B cell (primary cell): ENCODE results near the gene CLASP1. TPM values are rescaled to one million over a fixed set of nuclear protein-coding genes. Genes with fewer than 3 reads are reported as not detected.
"Not testable (repeated sequence)": the region's sequence is repeated elsewhere in the genome, so short reads cannot be mapped to it uniquely, and the experiment has no call there.

Source experiments
- ATAC-seq: fragments of 200-7000 bp; cut with Tn5 transposase; one replicate; pipeline ENCODE4 v1.10.0; 2021; ENCODE audit warnings: low read depth, mild to moderate bottlenecking, moderate number of reproducible peaks, moderate library complexity
- CTCF ChIA-PET: fragments of 350-600 bp; sonication (Branson Sonifier 250); formaldehyde crosslinking; loops from one replicate; lab custom pipeline; 2021; ENCODE audit warnings: antibody characterized with exemption, inconsistent platforms; lab: Charles Lee
- POLR2A ChIA-PET: fragments of 350-600 bp; sonication (Branson Sonifier 250); formaldehyde crosslinking; loops from one replicate; lab custom pipeline; 2021; ENCODE audit warnings: antibody characterized with exemption; lab: Charles Lee
- DNase-seq: peaks from one replicate; pipeline ENCODE4 v3.0.0; 2013
- H2AFZ ChIP-seq: 2 replicates; pipeline ENCODE4 v1.6.1; 2012; ENCODE audit warnings: mild to moderate bottlenecking, low read depth, low read length; ENCODE audit not compliant: insufficient read depth, poor library complexity, severe bottlenecking
- H3K27ac ChIP-seq, 2 donors: 1 replicate in 1 of 2; 2 replicates in 1 of 2; pipeline ENCODE4 v1.5.1; 2012 to 2013; ENCODE audit warnings: low read length in 2 of 2, mild to moderate bottlenecking in 2 of 2, moderate library complexity in 1 of 2
- H3K27me3 ChIP-seq, 4 experiments: fragments of 200-600 bp in 1 of 4; sonication (generic) in 1 of 4; replicated peaks in 1 of 4; 1 replicate in 2 of 4; 2 replicates in 2 of 4; pipeline versions ENCODE4 v1.6.1 to v1.7.0; 2013 to 2016; ENCODE audit warnings: low read length in 3 of 4, mild to moderate bottlenecking in 2 of 4, mixed read lengths in 1 of 4, moderate library complexity in 1 of 4; ENCODE audit not compliant: insufficient read depth in 4 of 4, control insufficient read depth in 3 of 4; ENCODE audit errors: control extremely low read depth in 1 of 4
- H3K36me3 ChIP-seq, 2 experiments: replicated peaks in 1 of 2; 1 replicate in 1 of 2; 2 replicates in 1 of 2; pipeline versions ENCODE4 v1.6.1 to v1.7.1; 2013; ENCODE audit warnings: low read length in 1 of 2; ENCODE audit not compliant: insufficient read depth in 2 of 2, control insufficient read depth in 1 of 2; ENCODE audit errors: control extremely low read depth in 1 of 2, extremely low read depth in 1 of 2
- H3K4me1 ChIP-seq, 2 donors: fragments of 200-600 bp in 1 of 2; sonication (generic) in 1 of 2; 1 replicate in 1 of 2; 2 replicates in 1 of 2; pipeline versions ENCODE4 v1.5.1 to v1.6.1; 2013 to 2017; ENCODE audit warnings: low read length in 2 of 2; ENCODE audit not compliant: control insufficient read depth in 2 of 2, insufficient read depth in 2 of 2
- H3K4me2 ChIP-seq: replicated peaks from 2 replicates; pipeline ENCODE3; 2012; ENCODE audit warnings: mild to moderate bottlenecking, low read depth, low read length; ENCODE audit not compliant: poor library complexity, severe bottlenecking
- H3K4me3 ChIP-seq, 5 experiments: fragments of 200-600 bp in 1 of 5; sonication (generic) in 1 of 5; 1 replicate in 3 of 5; 2 replicates in 2 of 5; pipeline versions ENCODE4 v1.5.1 to v1.7.0; 2011 to 2016; ENCODE audit warnings: low read length in 4 of 5, mild to moderate bottlenecking in 4 of 5, low read depth in 2 of 5, control low read depth in 1 of 5, moderate library complexity in 1 of 5; ENCODE audit not compliant: insufficient read depth in 1 of 5; ENCODE audit errors: control extremely low read depth in 1 of 5, extremely low read depth in 1 of 5
- H3K79me2 ChIP-seq: fragments of 200-600 bp; sonication (generic); one replicate; pipeline ENCODE4 v1.6.0; 2016; ENCODE audit warnings: low read length; ENCODE audit not compliant: control insufficient read depth, insufficient read depth
- H3K9ac ChIP-seq: fragments of 200-600 bp; sonication (generic); 2 replicates; pipeline ENCODE4 v1.6.1; 2017; ENCODE audit warnings: mild to moderate bottlenecking, low read length, moderate library complexity
- H3K9me3 ChIP-seq, 3 donors: one replicate each; pipeline versions ENCODE4 v1.6.1 to v1.7.1; 2013; ENCODE audit warnings: low read length in 2 of 3; ENCODE audit not compliant: control insufficient read depth in 2 of 3, insufficient read depth in 1 of 3; ENCODE audit errors: control extremely low read depth in 1 of 3
- H4K20me1 ChIP-seq: 2 replicates; pipeline ENCODE4 v1.6.0; 2012; ENCODE audit warnings: mild to moderate bottlenecking, low read length; ENCODE audit not compliant: insufficient read depth, control insufficient read depth, poor library complexity, severe bottlenecking
- H3K27ac Mint-ChIP-seq: one replicate; pipeline ENCODE4 v1.8.0; 2021; ENCODE audit warnings: mixed read lengths
- H3K27me3 Mint-ChIP-seq: one replicate; pipeline ENCODE4 v1.8.0; 2021; ENCODE audit warnings: mixed read lengths
- H3K4me1 Mint-ChIP-seq: one replicate; pipeline ENCODE4 v1.8.0; 2021; ENCODE audit warnings: mixed read lengths
- H3K4me3 Mint-ChIP-seq: one replicate; pipeline ENCODE4 v1.8.0; 2021; ENCODE audit warnings: mixed read lengths
- H3K9me3 Mint-ChIP-seq: one replicate; pipeline ENCODE4 v1.8.0; 2022; ENCODE audit warnings: mixed read lengths; ENCODE audit not compliant: insufficient read depth
- EZH2 ChIP-seq: IDR thresholded peaks from 2 replicates; pipeline ENCODE4 v1.6.1; 2012; ENCODE audit warnings: borderline replicate concordance, low read depth, mild to moderate bottlenecking, moderate library complexity, low read length; ENCODE audit not compliant: insufficient read depth, poor library complexity, severe bottlenecking
- WGBS: methylation state at CpG from one replicate; pipeline ENCODE4 v1.1.5; 2013; ENCODE audit warnings: missing lambda C conversion rate; ENCODE audit not compliant: insufficient coverage; 5-methylcytosine and 5-hydroxymethylcytosine counted together
- intact Hi-C: fragments of 100-400 bp; cut with micrococcal nuclease; formaldehyde crosslinking; loops from one replicate; pipeline ENCODE4 v1.10.0; 2022
- polyA plus RNA-seq: library from polyadenylated mRNA; depleted of rRNA; stranded (reverse); fragments of >200 nt; gene quantifications from 2 replicates; pipeline ENCODE4 v1.2.3, GENCODE V29; 2012
- total RNA-seq, 2 donors: library from RNA; stranded (reverse); fragments of 120-200 nt in 1 of 2; gene quantifications; 1 replicate in 1 of 2; 2 replicates in 1 of 2; pipeline versions ENCODE4 v1.2.3 to v1.2.4, GENCODE V29; 2013 to 2022
- TF ChIP-seq, protein P1 (sequence below): fragments of 200-600 bp; IDR thresholded peaks from one replicate; pipeline ENCODE4 v1.8.0; 2022; ENCODE audit warnings: antibody characterized with exemption, mild to moderate bottlenecking

The CLASP1 gene
- total and polyA plus RNA-seq, 2 donors (not counting 1 experiment from before 2014, with no cell fraction given): 8.7 to 88.0 TPM

DNA sequence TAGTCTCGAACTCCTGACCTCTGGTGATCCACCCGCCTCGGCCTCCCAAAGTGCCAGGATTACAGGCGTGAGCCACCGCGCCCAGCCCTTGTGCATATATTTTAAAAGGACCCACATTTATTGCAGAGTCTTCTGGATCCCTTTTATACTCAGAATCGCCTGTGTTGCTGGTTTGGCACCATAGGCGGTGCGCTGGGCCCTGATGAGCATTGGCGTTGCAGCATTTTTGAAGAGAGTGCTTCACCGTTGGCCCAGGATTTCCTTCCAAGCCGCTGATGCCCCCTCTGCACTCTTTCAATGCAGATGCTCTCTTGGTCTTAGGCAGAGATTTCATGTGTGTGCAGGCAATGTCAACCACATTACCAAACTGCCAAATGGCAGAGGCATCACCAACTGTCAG, 350.8 kb downstream of the CLASP1 start:
- H3K27ac ChIP-seq: no peak overlapping the region
- Mint-ChIP-seq H3K4me3 (no peak overlapping the region), H3K9me3 (no peaks in the 10 kb centered on the region), H3K27me3 (peaks cover 23% of the 10 kb centered on the region), H3K4me1 (no peaks in the 10 kb centered on the region), H3K27ac (no peak overlapping the region)
- no peak overlapping the region for H3K4me2 ChIP-seq
- H3K79me2 ChIP-seq: no peaks in the 10 kb centered on the region
- ATAC-seq (no peak), DNase-seq (no peak)
- POLR2A ChIA-PET: no interaction called here
- no peak overlapping the region for H3K9ac ChIP-seq
- no peaks in the 10 kb centered on the region for H3K36me3 ChIP-seq
- peaks cover 0 to 3% (median 0%) of the 10 kb centered on the region in 4 experiments for H3K27me3 ChIP-seq
- WGBS: 96% methylated on average over 12 of the region's 12 CpGs
- peaks cover 0 to 13% (median 0%) of the 10 kb centered on the region in 3 donors for H3K9me3 ChIP-seq
- CTCF ChIA-PET: no interaction called here
- no peaks in the 10 kb centered on the region for H3K4me1 ChIP-seq
- TF ChIP-seq, protein P1, sequence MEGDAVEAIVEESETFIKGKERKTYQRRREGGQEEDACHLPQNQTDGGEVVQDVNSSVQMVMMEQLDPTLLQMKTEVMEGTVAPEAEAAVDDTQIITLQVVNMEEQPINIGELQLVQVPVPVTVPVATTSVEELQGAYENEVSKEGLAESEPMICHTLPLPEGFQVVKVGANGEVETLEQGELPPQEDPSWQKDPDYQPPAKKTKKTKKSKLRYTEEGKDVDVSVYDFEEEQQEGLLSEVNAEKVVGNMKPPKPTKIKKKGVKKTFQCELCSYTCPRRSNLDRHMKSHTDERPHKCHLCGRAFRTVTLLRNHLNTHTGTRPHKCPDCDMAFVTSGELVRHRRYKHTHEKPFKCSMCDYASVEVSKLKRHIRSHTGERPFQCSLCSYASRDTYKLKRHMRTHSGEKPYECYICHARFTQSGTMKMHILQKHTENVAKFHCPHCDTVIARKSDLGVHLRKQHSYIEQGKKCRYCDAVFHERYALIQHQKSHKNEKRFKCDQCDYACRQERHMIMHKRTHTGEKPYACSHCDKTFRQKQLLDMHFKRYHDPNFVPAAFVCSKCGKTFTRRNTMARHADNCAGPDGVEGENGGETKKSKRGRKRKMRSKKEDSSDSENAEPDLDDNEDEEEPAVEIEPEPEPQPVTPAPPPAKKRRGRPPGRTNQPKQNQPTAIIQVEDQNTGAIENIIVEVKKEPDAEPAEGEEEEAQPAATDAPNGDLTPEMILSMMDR: no peak
- TF ChIP-seq EZH2: no peak
- no peak overlapping the region for H3K4me3 ChIP-seq
- H2AFZ ChIP-seq: no peak overlapping the region
- no peaks in the 10 kb centered on the region for H4K20me1 ChIP-seq
- intact Hi-C loops: no loop called here

DNA sequence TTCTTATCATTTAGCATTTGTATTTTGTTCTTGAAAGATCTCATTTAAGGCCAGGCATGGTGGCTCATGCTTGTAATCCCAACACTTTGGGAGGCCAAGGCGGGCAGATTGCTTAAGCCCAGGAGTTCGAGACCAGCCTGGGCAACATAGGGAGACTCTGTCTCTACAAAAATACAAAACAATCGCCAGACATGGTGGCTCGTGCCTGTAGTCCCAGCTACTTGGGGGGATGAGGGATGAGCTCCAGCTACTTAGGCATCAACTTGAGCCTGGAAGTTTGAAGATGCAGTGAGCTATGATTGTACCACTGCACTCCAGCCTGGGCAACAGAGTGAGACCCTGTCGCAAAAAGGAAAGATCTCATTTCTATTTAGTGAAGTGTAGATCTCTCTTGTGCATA, 351.4 kb downstream of the CLASP1 start:
- POLR2A ChIA-PET, H3K4me3 Mint-ChIP-seq: not testable (repeated sequence)

More for the DNA sequence above, 351.4 kb downstream of the CLASP1 start:
- DNase-seq, H3K36me3 ChIP-seq, H3K27me3 ChIP-seq, H4K20me1 ChIP-seq, H3K4me3 ChIP-seq, H3K4me1 ChIP-seq, ATAC-seq, H3K9me3 Mint-ChIP-seq, H3K4me2 ChIP-seq, H3K27ac Mint-ChIP-seq, H3K27ac ChIP-seq, intact Hi-C loops, H3K4me1 Mint-ChIP-seq, H2AFZ ChIP-seq, CTCF ChIA-PET, H3K79me2 ChIP-seq, H3K9ac ChIP-seq: not testable (repeated sequence)
- H3K27me3 Mint-ChIP-seq: peaks cover 23% of the 10 kb centered on the region
- 80% methylated on average over 2 of the region's 5 CpGs for WGBS
- H3K9me3 ChIP-seq: peaks cover 0 to 13% (median 0%) of the 10 kb centered on the region in 3 donors
